AG04449 (cell line): ENCODE results near the gene RPUSD3.

Experiments used
- CTCF ChIA-PET: fragments of 350-600 bp; formaldehyde crosslinking; extraction: SDS; loops from one replicate; lab custom pipeline; 2021; ENCODE audit warnings: antibody characterized with exemption; lab: Yijun Ruan, JAX
- POLR2A ChIA-PET: fragments of 400-600, 350-600 bp; formaldehyde crosslinking; extraction: SDS; loops from one replicate; lab custom pipeline; 2020; ENCODE audit warnings: antibody characterized with exemption, inconsistent platforms; lab: Yijun Ruan, JAX
- DNase-seq: peaks from one replicate; pipeline ENCODE4 v3.0.0-alpha.2; 2010; ENCODE audit warnings: low read depth, low spot score
- H3K4me3 ChIP-seq: 2 replicates; pipeline ENCODE4 v1.5.1; 2011; ENCODE audit warnings: low read depth, mild to moderate bottlenecking, control low read depth, low read length
- CTCF ChIP-seq: IDR thresholded peaks from one replicate; pipeline ENCODE4 v1.5.1; 2011; ENCODE audit warnings: mild to moderate bottlenecking, moderate library complexity, low read length, control low read depth, inconsistent platforms; ENCODE audit not compliant: insufficient read depth; ENCODE audit errors: missing control alignments

Gene RPUSD3

DNA sequence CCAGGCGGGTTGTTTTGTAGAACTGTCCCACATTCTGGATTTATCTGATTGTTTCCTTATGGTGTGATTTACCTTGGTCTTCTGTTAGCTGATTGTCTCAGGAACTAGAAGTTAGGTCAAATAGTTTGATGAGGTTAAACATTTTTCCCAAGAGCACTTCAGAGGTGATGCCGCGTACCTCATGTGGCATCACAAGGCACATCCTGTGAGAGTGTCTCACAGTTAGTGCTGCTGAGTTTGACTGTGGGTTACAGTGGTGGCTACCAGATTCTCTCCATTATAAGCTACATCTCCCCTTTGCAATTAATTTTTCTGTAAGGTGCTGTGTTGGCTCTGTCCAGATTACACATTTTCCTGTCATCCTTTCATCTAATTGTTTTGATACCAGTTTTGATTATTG is 12.6 kb downstream of the RPUSD3 start:
- ChIA-PET POLR2A (interaction anchor here (0.6 to 1.0 kb wide), 2 partner anchors 12 to 26 kb away, joined by 3 read pairs; partner anchors contain the start of gene RPUSD3), CTCF (interaction anchor here (0.6 to 2.3 kb wide), 6 partner anchors 8 to 115 kb away, joined by 3 to 9 read pairs (median 5); partner anchors contain the start of gene CRELD1)
- TF ChIP-seq CTCF = no peak
- no peak overlapping the region for H3K4me3 ChIP-seq
- DNase-seq = no peak

DNA sequence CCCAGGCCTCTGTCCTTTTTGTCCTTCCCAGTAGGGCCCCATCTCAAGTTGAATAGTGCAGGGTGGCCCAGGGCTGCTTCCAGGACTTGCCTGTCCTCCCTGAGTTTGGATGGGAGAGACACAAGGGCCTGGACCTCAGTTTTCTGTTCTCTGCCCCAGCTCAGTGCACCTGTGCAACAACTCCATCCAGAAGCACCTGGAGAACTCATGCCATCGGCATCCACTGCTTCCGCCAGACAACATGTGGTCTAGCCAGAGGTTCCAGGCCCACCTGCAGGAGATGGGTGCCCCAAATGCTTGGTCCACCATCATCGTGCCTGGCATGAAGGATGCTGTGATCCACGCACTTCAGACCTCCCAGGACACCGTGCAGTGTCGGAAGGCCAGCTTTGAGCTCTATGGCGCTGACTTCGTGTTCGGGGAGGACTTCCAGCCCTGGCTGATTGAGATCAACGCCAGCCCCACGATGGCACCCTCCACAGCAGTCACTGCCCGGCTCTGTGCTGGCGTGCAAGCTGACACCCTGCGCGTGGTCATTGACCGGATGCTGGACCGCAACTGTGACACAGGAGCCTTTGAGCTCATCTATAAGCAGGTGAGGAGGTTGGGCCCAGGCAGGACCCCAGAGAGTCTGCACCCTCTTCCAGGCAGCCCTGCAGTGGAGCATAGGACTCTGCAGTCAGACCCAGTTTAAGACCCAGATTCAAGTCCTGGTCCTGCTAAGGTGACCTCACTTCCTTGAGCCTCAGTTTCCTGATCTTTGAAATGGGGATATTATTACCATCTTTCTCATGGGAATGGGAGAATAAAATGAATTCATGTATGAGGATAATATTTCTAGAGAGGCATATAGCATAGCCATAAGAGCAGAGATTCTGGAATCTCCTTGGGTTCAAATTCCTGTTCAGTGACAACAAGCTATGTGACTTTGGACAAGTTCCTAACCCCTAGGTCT is 14.7 kb downstream of the RPUSD3 start:
- no peak for DNase-seq
- H3K4me3 ChIP-seq = no peak overlapping the region
- ChIA-PET CTCF (interaction anchor here (0.7 to 1.5 kb wide), 4 partner anchors 9 to 102 kb away, joined by 3 to 4 read pairs (median 3); no protein-coding TSS in a partner anchor), POLR2A (interaction anchor here (1.1 kb wide), 1 partner anchor 117 kb away, joined by 3 read pairs; no protein-coding TSS in a partner anchor)
- TF ChIP-seq CTCF = no peak

DNA sequence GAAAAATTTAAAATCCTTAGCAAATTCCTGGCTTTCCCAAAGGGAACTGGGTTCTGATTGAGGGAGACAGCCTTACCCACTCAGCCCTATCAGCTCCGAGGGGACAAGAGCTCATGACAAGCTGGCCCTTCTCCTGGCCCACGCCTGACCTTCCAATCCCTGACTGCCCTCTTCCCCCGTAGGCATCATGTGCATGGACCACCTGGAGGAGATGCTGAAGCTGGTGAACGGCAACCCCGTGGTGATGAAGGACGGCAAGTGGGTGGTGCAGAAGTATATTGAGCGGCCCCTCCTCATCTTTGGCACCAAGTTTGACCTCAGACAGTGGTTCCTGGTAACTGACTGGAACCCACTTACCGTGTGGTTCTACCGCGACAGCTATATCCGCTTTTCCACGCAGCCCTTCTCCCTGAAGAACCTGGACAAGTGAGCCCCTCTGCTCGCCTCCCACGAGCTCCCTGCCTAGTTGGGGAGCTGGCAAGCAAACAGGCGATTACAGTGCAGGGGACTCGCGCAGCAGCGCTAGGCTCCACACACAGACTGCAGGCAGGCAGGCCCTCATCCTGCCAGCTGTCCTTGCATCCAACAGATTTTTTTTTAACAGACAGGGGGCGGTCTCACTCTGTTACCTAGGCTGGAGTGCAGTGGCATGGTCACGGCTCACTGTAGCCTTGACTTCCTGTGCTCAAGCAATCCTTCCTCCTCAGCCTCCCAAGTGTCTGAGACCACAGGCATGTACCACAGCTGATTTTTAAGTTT is 16.8 kb downstream of the RPUSD3 start:
- ChIA-PET CTCF (interaction anchor here (0.8 to 1.6 kb wide), 3 partner anchors 14 to 119 kb away, joined by 3 to 6 read pairs (median 5); partner anchors contain the start of gene RPUSD3), POLR2A (interaction anchor here (0.9 kb wide), 1 partner anchor 9 kb away, joined by 5 read pairs; no protein-coding TSS in a partner anchor)
- DNase-seq = no peak
- H3K4me3 ChIP-seq = no peak overlapping the region
- no peak for TF ChIP-seq CTCF

- ChIA-PET POLR2A (no interaction called here), CTCF (interaction anchor here (1.3 kb wide), 1 partner anchor 82 kb away, joined by 3 read pairs; no protein-coding TSS in a partner anchor)
- TF ChIP-seq CTCF = no peak
- H3K4me3 ChIP-seq = no peak overlapping the region
- DNase-seq = no peak
Measured at GRCh38 chr3:9825451-9826040, 18.3 kb downstream of the RPUSD3 start.

DNA sequence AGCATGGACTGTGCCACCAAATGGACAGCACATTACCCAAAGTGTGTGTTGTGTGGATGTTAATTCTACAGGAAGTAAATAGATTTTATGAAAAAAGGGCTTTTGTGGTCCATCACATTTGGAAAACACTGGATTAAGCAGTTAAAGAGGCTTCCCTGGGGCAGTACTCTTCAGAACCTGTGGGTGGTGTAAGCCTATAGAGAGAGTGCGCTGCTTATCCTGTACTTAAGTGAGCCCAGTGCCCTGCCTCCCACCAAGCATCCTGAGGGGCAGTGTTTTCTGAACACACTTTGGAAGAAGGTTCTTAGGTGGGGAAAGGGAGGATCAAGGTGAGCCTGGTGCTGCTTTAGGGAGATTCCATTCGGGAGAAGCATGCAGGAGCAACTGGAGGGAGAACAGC is 22.9 kb downstream of the RPUSD3 start:
- POLR2A ChIA-PET = no interaction called here
- no peak overlapping the region for H3K4me3 ChIP-seq
- no peak for DNase-seq
- TF ChIP-seq CTCF = peak; percentile 16
- CTCF ChIA-PET = interaction anchor here (1.3 to 1.5 kb wide), 4 partner anchors 9 to 126 kb away, joined by 3 to 8 read pairs (median 4); no protein-coding TSS in a partner anchor
